Measurements from ENCODE around the gene HLA-F.

HLA-F gene

DNA sequence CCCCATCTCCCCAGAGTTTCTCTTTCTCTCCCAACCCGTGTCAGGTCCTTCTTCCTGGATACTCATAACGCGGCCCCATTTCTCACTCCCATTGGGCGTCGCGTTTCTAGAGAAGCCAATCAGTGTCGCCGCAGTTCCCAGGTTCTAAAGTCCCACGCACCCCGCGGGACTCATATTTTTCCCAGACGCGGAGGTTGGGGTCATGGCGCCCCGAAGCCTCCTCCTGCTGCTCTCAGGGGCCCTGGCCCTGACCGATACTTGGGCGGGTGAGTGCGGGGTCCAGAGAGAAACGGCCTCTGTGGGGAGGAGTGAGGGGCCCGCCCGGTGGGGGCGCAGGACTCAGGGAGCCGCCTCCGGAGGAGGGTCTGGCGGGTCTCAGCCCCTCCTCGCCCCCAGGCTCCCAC, at the start of gene HLA-F:
Gene HLA-F, plus strand, starts transcription at position 173 of the 404 bp plus-strand sequence. Its CDS starts 30 bp downstream, at position 203.
- peak; percentile 69 for FAIRE-seq

DNA sequence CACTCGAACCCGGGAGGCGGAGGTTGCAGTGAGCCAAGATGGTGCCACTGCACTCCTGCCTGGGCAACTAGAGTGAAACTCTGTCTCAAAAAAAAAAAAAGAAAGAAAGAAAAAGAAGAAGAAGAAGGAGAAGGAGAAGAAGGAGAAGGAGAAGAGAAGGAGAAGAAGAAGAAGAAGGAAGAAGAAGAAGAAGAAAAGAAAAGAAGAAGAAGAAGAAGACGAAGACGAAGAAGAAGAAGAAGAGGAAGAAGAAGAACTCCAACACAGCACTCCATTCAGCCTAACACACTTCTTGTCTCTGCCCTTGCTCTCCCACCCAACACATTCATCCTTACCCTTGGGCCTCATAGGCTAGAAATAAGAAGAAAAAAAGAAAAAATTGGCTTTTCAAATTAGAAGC, 49.2 kb upstream of the HLA-F start:
- FAIRE-seq: no peak

DNA sequence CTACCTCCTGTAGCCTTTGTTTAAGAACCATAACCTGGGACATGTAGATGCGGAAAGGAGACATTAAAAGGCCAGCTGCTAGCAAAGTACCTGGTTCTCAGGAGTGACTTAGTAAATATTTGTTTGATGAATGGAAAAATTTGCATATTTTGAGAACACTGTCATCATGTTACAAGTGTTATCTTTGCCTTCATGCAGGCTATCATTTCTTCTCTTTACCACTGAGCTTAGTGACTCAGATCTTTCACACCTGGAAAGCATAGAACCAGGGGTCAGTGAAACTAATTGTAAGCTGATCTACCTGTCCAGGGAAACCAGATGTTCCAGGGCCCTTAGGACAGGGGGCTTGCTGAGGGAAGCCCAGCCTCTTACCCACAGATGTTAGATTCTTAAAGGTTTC, 47.7 kb upstream of the HLA-F start:
- FAIRE-seq: no peak

DNA sequence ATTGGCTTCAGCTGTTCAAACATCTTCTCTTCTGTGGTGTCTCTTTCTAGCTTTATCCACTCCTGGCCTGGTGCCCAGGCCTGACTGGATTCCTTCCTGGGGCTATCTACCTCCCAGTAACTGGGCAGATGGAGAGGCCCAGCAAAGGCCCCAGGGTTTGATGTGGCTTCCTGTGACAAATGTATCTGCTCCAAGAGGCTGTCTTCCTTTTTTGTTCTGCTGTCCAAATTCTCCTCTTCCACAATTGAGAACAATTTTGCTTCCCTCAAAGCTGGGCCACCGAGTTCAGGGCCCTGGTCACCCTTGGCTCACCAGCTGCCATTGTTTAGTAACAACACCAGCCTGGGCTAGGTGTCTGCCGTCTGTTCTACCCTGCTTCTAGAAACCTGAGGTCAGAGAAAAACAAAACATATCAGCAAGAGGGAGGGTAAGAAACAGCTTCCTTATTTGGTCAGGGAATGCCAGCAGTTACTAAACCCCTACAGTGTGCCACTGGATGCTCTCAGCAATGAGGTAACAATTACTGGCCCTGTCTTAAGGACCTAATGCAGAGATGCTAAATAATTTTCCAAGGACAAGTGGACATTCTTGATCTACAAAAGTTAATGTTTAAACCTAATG, 46.1 kb upstream of the HLA-F start:
- no peak for FAIRE-seq

DNA sequence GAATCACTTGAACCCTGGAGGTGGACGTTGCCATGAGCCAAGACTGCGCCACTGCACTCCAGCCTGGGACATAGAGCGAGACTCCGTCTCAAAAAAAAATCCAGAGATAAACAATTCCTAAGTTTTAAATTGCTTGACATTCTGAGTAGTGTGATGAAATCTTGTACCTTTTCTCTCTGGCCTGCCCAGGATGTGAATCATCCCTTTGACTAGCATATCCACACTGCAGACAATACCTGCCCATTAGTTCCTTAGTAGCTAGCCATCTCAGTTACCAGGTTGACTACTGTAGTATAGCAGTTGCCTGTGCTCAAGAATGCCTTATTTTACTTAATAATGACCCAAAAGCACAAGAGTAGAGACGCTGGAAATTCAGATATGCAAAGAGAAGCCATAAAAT, 45.1 kb upstream of the HLA-F start:
- FAIRE-seq: no peak

DNA sequence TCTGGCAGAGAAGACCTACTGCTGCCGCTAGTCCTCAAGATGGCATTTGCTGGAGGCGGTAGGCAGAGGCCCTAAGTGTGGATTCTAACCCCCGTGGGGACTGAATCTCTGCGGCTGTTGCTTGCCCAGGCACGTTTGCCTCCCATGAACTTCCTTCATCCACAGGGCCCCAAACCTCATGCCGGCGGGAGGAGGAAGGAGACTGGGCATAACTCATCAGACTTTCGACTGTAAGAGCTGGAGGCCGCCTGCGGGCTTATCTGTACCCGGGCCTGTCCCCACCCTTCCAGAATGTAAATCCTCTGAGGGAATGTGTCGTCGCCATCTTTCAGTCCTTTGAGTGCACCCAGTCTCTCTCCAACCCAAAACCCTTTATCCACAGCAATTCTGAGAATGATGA, 43.3 kb upstream of the HLA-F start:
- FAIRE-seq: no peak

DNA sequence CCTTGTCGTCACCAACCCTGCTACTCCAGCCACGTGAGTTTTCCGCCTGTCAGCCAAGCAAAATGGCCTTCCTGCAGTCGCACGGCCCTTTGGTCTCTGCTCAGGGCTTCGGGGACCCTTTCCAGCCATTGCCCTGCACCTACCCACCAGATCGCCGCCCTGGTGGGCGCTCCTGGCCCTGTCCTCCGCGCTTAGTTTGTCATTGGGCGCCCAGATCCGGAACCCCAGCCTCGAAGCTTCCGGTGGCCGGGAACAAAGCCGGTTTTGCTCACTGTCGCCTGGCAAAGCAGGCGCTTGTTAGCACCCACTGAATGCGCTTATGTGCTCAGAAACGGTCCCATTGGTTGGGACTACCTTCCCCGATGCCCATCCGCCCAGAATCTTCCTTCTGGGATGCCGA, 42.8 kb upstream of the HLA-F start:
- FAIRE-seq: no peak

DNA sequence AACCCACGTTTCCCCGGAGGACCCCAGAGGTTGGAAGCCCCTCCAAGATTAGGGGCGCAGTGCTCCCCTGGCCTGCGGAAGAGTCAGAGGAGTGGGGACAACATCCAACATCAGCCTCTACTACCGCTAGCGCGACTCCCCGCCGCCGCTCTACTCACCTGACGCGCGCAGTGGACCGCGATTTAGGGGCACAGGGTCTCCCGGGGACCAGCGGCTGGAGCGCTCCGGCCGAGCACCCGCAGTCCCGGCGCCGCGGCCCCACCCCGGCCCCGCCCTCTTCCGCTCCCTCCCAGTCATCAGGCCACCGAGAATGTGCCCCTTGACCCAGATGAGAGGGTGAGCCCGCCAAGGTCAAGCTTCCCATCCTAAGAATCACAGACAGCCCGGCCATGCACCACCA, 42.3 kb upstream of the HLA-F start, which contains the start of gene ZFP57:
Gene ZFP57, minus strand, starts transcription at position 249 of the 400 bp plus-strand sequence. CDS start 4,149 bp downstream, outside the sequence.
- FAIRE-seq: no peak

DNA sequence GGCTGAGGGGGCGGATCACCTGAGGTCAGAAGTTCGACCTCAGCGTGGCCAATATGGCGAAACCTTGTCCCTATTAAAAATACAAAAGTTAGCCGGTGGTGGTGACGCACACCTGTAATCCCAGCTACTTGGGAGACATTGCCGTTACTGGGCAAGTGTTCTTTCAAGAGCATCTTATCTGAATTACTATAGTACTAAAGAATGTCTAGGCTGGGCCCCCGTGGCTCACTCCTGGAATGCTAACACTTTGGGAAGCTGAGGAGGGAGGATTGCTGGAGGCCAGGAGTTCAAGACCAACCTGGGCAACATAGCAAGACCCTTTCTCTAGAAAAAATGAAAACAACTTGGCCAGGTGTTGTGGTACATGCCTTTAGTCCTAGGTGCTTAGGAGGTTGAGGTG, 41.4 kb upstream of the HLA-F start:
- FAIRE-seq: no peak

DNA sequence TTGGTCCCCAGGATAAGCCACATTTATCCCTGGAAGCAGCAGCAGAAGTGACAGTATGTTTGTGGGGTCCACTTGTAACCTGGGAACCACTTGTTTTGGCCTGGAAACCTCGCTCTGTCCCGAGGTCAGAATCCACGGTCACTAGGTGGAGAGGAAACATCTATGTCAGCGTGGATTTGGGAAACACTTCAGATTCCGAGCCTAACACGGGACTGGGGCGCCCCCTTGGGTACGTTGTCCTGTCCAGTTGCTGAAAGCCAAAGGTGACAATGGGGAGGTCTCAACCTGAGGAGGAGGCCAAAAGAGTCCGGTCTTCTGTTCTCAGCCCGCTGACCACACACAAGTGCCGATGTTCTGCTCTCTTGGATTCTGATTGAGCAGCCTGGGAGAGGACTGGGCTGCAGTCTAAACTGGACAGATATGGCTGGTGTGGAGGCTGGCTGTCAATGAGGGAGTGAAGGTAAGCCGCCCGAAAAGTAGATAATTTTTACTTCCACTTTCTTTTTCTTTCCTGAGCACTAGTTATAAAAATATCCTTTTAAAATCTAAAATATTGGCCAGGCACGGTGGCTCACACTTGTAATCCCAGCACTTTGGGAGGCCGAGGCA, 37.4 kb upstream of the HLA-F start:
- no peak for FAIRE-seq

DNA sequence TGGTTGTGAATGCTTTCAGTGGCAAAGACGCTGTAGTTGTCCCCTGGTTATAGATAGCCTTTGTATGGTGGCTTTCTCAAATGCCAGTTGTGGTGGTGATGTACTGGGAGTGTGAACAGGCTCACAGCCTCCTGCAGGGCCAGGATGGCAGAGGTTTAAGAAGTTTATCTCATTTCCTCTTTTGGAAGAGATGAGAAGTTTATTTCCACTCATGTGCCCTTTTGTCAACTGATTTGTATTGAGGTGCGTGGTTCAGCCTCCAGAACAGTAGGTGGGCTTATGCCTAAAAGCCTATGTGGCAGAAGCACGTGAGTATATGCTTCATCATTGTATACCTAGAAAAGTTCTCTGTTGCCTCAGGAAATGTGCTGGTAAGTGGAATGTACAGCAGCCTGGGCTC, 28.6 kb upstream of the HLA-F start:
- FAIRE-seq: no peak

DNA sequence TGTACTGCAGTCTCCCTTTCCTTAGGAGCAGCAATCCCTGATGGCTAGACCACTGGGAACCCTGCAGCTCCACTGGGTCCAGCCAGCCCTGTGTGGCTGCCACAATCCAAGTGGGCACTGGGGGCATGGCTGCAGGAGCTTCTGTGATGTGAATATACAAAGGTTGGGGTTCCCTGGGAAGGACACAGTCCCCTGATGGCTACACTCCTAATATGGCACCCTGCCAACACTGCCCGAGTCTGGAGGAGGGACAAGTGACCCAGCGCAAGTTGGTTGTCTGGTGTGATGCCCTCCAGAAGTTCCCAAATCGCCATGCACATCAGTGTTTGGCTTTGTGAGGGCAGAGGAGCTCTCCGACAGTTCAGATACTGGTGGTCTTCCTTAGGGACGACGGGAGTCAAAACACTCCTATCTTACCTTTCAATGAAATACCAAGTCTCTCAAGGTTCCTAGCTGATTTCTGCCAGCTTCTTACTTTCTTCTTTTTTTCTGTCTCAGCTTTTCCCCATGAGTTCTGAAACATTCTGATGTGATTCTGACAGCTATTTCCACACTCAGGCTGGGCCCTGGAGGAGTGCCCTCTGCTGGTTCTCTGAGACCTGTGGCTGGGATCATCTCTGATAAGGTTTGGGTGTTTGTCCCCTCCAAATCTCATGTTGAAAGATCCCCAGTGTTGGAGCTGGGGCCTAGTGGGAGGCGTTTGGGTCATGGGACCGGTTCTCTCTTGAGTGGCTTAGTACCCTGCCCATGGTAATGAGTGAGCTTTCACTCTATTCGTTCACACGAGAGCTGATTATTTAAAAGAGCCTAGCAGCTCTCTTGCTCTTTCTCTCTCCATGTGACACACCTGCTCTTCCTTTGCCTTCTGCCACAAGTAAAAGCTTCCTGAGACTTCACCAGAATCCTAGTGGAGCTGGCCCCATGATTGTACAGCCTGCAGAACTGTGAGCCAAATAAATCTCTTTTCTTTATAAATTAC, 26.8 kb upstream of the HLA-F start:
- no peak for FAIRE-seq

DNA sequence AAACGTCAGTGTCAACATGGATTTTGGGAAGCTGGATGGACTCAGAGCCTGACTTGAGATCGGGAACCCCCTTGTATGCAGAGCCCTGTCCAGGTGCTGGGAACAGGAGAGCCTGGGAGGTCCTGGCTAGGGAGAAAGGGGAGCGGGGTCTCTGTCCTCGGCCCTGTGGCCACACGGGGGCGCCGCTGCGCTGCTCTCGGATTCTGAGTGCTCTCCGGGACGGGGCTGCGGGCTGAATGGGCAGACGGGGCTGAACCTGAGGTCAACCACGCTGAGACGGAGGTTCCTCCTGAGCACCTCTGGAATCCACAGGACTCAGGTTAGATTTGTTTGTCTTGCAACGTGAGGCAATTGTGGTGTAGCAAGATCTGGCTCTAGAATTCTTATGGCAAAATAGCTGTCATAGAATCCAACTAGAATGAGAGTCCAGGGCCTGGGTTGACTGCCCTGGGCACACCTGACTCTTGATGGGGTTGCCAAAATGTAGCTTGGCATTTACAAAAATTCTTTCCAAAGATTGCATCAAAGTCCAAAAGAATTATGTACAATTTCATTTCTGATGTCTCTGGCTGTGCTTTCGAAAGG, 20.6 kb upstream of the HLA-F start:
- no peak for FAIRE-seq

DNA sequence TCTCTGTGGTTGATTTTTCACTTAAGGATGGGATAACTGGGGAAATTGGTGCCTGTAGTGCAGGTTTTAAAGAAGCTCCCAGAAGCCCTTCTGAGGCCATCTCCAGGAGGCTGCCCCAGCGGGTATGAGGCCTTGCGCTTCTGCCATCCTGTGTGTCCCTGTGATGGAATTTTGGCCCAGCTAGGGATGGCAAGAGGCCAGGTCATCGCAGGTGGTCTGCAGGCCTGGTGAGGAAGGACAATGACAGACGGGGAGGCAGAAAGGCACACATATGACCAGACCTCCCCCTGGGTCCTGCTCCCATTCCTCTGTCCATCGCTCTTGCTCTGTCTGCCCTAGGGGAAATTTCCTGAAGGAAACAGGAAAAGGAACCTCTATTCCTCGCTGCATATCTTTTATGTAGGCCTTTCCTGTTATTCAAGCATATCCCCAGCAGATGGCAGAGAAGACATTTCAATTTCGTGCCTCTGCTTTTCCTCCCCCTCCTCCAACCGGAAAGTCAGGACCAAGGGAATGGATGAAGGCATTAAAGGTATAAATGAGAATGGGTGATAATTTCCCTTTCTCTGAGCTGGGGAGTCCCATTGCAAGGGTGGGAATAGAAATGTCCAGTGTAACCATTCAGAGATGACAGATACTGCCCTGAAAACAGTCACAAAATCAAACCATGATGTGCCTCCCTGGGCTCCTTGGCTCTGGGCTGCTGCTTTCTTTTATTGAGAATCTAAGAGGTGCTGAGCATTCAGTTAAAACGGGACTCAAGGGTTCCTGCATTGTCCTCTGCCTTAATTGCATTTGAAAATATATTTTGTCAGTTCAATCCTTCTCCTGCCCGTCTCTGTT, 17.6 kb upstream of the HLA-F start:
- no peak for FAIRE-seq

DNA sequence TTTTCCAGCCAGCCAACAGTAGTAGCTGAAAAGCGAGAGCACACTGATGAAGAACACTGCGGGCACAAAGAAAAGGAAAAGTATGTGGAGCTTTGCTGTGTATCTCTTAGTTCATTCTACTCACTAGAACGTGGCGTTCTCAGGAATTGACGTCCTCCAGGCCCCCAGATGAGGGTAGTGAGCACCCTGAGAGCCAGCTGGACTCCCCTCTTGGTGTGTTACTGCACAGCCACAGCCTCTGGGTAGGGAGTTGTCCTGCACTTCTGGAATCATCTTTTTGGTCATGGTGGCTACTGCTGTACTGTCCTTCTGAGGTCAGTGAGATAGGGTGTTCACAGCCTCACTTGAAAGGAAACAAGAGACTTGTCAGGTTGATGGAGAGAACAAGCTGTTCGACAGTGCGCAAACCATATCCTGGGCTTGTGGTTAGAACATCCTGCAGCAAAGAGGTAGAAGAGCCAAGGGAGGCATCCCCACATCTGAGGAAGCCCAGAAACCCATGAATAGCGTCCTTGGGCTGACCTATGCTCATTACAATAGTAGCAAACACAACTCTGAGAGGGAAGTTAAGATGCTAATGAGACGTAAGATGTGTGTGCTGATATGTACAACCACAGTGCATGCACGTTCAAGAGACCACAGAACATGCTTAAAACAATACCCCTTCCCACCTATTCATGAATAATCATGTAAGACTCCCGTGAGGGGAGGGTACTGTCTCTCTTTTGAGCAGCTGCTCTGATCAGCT, 14.6 kb upstream of the HLA-F start:
- FAIRE-seq: no peak

DNA sequence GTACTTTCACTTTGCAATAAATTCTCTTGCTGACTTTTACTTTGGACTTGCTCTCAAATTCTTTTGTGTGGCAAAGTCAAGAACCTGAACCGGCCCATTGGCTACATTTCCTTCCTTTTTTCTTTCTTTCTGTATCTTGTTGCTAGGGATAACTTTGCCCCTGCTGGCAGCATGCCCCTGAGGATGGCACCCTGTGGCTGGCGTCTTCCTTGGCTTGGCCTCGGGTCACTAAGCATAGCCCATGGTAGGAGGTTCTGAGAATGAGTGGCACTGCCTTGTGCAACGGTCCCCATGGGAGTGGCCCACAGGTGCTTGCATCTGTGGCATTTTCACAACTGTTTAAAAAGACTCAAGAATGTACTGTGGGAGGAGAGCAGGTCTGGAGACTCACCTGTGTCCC, 14.0 kb upstream of the HLA-F start:
- no peak for FAIRE-seq

DNA sequence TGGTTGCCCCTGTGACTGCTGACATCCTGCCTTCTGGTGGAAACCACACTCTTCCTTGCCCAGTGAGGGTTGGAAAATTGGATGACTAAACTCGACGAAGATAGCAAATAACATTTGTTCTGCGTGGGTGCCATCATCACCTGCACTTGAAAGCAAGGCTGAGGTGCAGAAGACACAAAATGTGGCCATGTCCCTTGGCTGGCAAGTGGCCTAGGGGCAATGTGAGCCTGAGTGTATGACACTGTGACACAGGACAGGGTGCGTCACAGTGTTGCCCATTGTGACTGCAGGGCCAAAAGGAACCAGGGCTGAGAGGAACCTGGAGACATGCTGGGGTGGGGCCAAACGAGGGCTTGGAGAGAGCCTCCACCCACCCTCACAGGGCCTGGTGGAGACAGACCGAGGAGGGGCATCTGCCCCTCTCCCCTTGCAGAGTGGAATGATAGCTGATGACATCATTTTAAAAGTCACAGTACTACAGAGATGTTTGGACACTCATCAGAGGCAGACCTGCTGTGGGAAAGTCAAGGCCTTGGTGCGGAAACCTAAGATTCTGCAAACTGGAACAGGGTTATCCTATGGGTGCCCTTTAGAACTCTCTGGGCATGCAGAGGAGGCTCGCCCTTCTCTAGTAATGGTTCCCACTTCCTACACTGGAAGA, 12.8 kb upstream of the HLA-F start:
- FAIRE-seq: no peak

DNA sequence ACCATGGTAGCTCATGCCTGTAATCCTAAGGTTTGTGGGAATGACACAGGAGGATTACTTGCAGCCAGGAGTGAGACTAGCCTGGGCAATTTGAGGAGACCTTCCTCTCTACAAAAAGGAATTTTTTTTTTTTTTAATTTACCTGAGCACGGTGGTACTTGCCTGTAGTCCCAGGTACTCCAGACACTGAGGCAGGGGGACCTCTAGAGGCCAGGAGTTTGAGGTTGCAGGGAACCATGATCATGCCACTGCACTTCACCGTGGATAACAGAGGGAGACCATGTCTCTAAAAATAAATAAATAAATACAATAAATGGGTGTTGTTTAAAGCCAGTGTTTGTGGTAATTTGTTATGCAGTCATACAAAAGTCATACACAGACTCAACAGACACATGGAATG, 2.4 kb upstream of the HLA-F start:
- no peak for FAIRE-seq

DNA sequence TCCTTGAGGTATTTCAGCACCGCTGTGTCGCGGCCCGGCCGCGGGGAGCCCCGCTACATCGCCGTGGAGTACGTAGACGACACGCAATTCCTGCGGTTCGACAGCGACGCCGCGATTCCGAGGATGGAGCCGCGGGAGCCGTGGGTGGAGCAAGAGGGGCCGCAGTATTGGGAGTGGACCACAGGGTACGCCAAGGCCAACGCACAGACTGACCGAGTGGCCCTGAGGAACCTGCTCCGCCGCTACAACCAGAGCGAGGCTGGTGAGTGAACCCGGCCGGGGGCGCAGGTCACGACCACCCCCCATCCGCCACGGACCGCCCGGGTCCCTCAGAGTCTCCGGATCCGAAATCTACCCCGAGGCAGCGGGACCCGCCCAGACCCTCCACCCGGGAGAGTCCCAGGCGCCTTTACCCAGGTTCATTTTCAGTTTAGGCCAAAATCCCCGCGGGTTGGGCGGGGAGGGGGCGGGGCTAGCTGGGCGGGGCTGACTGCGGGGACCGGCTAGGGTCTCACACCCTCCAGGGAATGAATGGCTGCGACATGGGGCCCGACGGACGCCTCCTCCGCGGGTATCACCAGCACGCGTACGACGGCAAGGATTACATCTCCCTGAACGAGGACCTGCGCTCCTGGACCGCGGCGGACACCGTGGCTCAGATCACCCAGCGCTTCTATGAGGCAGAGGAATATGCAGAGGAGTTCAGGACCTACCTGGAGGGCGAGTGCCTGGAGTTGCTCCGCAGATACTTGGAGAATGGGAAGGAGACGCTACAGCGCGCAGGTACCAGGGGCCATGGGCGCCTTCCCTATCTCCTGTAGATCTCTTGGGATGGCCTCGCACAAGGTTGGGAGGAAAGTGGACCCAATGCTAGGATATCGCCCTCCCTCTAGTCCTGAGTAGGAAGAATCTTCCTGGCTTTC, 693 bp downstream of the HLA-F start:
- no peak for FAIRE-seq

Data from islet of Langerhans (tissue), 1 donor.